Endothelial cell of umbilical vein (primary cell): ENCODE measurements around the gene TIMM21.

Experiments
- CTCF ChIP-seq, 2 donors: IDR thresholded peaks; 1 replicate in 1 of 2; 2 replicates in 1 of 2; pipeline ENCODE4 v1.5.1; 2011; ENCODE audit warnings: low read length in 2 of 2, mild to moderate bottlenecking in 2 of 2, moderate library complexity in 2 of 2, control low read depth in 1 of 2, inconsistent platforms in 1 of 2, low read depth in 1 of 2; ENCODE audit not compliant: insufficient read depth in 1 of 2; ENCODE audit errors: extremely low read depth in 1 of 2
- EZH2 ChIP-seq: IDR thresholded peaks from 2 replicates; pipeline ENCODE4 v1.6.1; 2012; ENCODE audit warnings: borderline replicate concordance, low read depth, mild to moderate bottlenecking, moderate library complexity, low read length, inconsistent platforms; ENCODE audit not compliant: severe bottlenecking
- JUN ChIP-seq: IDR thresholded peaks from 2 replicates; pipeline ENCODE4 v1.6.1; 2011; ENCODE audit warnings: borderline replicate concordance, low read depth; ENCODE audit not compliant: insufficient read length, insufficient read depth
- POLR2A ChIP-seq: IDR thresholded peaks from 2 replicates; pipeline ENCODE4 v1.6.1; 2012; ENCODE audit warnings: low read depth, mild to moderate bottlenecking, control low read depth, low read length
- POLR2AphosphoS5 ChIP-seq: IDR thresholded peaks from 2 replicates; pipeline ENCODE4 v1.6.1; 2012; ENCODE audit warnings: low read depth, mild to moderate bottlenecking, control low read depth, low read length, moderate library complexity; ENCODE audit not compliant: insufficient read depth

- peak; percentile 19 to 26 for TF ChIP-seq CTCF (IDR thresholded peaks at IDR 0.05; ENCODE audit: extremely low read depth in 1 of 2, insufficient read depth in 1 of 2, low read depth in 1 of 2, low read length in 2 of 2)
- no peak for TF ChIP-seq EZH2
- no peak for TF ChIP-seq POLR2AphosphoS5
- TF ChIP-seq JUN = no peak
- TF ChIP-seq POLR2A = no peak
Measured at GRCh38 chr18:74116633-74117554, 31.4 kb upstream of the TIMM21 start.
